Endometrium (tissue), 2 donors: ENCODE measurements around the gene LRRC15.

Experiments
- FAIRE-seq: peaks from 2 replicates; lab custom pipeline; 2012; peaks lifted over from hg19 to GRCh38; lab: Jason Lieb, UNC
- donor health status: control.
- donor health status: control.

LRRC15 gene

DNA sequence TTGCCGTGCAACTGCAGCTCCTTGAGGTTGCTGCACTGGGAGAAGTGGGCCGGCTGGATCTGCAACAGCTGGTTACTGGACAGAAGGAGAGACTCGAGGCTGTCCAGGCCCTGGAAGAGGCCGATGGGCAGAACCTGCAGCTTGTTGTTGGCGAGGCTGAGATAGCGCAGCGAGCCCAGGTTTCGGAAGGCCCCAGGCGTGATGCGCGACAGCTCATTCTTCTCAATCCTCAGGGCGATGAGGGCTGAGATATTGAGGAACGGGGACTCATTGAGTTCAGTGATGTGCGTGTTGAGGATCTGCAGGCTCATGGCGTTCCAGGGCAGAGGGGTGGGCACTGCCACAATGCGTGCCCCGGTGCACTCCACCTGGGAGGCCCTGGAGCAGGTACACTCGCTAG is 9.0 kb downstream of the LRRC15 start:
- FAIRE-seq = no peak

DNA sequence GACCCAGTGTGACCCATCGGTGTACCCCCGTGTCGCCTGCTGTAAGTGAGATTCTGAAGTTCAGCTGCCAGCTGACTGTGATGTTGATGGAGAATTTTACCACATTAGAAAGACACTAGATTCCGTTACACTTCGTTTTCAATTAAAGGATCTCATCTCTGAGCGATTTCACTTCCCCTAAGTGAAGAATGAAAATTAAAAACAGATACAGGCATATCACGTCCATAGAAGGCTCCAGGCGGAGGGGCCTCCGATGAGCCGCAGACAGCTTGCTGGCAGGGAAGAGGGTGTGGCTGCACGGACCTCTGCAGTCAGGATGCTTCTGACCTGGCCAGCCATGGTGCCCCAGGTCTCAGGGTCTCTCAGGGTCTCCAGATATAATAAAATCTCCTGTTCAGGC is 11.9 kb downstream of the LRRC15 start:
- no peak for FAIRE-seq

DNA sequence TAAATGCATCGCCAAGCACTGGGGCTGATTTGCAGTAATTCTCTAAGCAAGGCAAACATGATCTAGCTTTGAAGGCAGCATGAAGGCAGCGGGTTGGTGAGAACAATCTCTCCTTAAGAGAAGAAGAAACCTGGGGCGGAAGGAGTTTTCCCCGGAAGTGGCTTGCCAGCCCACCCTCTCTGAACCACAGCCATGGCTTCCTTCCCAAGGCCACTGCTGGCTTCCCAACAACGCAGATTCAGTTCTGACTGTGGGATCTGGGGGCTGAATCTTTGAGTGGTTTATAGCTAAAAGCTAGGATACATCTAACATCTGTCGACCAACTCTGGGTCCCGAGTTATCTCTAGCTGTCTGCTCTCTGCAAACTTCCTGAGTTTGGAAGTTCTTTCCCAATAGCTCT is 14.2 kb downstream of the LRRC15 start:
- FAIRE-seq = no peak

DNA sequence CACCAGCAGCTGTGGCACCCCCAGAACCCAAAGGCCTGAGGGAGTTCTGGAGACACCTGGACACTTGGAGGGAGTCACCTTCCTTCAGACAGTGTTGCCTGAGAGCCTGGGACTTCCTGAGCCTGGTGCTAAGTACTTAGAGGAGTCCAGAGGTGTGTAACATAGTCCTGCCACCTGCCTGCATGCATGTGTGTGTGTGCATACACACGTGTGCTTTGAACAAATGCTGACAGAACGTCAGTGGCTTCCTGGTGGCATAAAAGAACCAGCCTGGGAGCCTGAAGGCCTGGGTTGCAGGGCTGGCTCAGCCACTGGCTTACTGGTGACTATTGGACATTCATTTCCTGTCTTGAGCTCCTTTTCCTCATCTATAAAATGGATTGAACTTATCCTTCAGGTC is 15.2 kb downstream of the LRRC15 start:
- no peak for FAIRE-seq

DNA sequence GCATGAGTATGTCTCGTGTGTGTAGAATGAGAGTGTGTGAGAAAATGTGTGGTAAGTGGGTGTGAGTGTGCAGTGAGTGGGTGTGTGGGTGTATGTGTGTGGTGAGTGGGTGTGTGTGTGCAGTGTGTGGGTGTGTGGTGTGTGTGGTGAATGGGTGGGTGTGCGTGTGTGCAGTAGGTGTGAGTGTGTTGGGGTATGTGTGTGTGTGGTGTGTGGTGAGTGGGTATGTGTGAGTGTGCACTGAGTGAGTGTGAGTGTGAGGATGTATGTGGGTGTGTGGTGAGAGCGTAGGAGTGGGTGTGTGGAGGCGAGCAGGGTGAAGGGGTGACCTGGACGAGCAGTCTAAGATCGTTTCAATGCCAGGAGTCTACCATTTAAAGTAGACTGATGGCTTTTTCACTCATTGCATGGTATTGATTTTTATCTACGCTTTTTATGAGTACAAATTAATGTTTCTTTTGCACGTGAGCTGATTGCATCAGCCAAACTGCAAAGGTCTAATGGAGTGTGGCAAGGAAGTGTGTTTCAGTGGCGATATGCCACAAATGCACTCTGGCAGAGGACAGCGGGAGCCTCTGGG is 16.8 kb downstream of the LRRC15 start:
- no peak for FAIRE-seq

DNA sequence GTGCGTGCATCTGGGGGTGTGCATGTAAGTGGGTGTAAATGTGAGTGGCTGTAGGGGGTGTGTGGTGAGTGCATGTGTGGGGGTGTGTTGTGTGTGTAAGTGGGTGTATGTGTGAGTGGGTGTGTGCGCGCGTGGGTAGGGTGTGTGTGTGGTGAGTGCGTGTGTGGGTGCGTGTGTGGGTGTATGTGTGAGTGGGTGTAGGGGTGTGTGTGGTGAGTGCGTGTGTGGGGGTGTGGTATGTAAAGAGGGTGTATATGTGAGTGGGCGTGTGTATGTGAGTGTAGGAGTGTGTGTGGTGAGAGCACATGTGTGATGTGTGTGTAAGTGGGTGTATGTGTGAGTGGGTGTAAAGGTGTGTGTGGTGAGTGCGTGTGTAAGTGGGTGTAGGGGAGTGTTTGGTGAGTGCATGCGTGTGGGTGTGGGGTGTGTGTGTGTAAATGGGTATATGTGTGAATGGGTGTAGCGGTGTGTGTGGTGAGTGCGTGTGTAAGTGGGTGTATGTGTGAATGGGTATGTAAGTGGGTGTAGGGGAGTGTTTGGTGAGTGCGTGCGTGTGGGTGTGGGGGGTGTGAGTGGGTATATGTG is 17.5 kb downstream of the LRRC15 start:
- FAIRE-seq = no peak

DNA sequence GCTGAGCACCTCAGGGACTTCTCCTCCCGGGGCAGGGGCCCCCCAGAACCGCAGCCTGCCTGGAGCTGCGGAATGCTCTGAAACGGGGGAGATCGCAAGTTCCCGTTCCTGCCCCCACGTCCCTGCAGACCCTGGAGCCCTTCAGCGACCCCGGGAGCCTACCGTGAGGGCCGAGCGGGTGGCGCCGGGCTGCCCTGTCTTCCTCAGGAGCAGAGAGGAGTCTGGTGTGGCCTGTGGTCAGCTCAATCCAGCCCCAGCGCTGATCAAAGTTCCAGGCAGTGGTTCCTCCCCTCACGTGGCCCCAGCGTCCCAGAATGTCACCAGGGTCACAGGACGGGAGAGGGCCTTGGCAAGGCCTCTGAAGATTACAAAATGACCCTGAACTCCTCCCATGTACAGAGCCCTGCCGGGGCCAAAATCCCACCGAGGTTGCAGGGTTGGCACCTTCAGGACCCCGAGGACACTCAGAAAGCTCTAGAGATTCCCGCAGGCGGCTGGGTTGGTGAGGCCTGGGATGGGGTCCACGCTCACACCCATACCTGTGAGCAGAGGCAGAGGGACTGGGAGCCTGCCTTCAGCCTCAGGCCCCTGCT is 18.4 kb downstream of the LRRC15 start, which contains the start of gene CPN2:
TSS of gene CPN2 (minus strand) at position 249 of the 593 bp plus-strand sequence. CDS start 8,626 bp downstream, outside the sequence.
- no peak for FAIRE-seq

DNA sequence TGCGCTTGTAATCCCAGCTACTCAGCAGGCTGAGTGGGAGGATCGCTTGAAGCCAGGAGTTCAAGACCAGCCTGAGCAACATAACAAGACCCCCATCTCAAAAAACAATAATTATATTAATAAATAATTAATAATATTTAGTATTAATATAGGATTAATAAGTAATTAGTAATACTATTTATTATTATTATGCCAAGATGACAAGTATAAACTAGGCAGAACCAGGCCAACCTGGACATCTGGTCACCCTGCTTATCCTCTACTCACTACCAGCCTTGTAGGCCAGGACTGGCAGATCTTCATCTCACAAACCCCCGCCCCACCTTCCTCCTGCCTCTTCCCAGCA is 18.8 kb downstream of the LRRC15 start:
- no peak for FAIRE-seq

DNA sequence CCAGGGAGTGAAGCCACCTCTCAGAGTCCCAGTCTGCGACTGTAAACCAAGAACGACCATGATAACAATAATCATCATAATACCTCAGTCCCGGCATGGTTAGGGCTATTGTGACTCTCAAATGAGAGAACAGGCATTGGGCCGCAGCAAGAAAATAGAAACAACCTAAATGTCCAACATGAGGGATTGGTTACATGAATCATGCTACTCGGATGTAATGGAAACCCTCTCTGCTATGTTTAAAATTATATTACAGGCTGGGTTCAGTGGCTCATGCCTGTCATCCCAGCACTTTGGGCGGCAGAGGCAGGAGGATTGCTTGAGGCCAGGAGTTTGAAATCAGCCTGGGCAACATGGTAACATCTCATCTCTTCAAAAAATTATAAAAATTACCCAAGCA is 21.2 kb downstream of the LRRC15 start:
- FAIRE-seq = no peak

DNA sequence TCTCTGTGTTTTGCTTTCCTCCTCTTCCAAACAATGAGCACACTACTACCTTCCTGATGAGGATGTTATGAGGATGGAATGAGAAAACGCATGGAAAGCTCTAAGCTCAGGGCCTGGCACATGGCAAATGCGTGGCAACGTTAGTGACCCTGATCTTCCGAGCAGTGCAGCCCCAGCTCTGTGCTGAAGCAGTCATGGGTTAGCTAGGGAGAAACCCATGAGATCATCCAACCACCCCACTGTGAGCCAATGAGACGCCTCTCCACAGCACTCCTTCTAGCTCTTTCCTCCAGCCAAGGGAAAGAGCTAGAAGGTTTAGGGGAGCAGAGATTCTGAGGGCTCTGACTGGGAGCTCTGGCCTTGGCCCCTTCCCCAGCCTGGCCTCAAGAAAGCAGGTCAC is 22.9 kb downstream of the LRRC15 start:
- no peak for FAIRE-seq

DNA sequence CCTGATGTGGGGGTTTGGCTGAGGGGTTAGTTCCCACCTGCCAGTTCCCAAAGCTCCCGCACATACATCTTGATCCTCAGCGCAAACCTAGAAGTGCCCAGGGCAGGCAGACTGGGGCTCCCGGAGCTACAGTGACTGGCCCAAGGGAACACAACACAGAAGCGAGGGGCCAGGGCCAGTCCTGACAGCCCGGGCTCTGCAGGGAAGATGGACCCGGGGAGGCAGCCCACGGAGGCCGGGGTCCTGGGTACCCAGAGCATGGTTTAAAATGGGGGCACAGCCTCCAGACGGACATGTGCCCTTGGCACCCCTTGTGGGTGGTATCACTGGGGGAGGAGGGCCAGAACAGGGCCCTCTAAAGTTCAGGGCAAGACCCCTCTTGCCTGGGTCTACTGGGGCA is 23.5 kb downstream of the LRRC15 start:
- FAIRE-seq = no peak

DNA sequence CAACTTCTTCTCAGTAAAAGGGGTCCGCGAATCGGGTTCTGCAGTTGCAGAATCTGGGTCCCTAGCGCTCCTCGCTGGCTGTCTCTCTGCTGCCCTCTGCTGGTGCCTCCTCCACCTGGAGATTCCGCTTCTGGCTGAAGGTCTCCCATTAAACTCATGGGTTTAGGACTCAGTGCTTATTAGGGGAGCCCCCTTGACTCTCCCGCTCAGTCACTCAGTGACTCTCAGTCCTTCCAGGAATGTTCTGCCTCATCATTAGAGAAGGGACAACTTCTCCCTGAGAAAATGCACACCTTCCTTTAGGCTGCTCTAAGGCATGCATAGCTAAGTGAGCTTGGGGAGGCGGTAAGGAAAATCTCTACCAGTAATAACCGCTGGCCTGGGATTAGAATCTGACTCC is 25.5 kb downstream of the LRRC15 start:
- no peak for FAIRE-seq

DNA sequence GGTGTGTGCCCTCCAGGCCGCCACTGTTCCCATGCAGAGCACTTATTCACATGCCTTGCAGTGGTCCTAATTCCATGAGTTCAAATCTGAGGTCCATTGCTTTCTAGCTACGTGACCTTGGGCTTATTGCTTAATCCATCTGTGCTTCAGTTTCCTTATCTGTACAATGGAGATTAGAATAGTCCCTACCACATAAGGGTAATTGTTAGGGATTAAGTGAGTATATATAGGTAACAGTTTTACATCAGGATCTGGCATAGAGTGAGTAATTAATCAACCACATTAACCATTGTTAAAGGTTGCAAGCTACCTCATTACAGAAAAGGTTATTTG is 26.0 kb downstream of the LRRC15 start:
- FAIRE-seq = no peak

DNA sequence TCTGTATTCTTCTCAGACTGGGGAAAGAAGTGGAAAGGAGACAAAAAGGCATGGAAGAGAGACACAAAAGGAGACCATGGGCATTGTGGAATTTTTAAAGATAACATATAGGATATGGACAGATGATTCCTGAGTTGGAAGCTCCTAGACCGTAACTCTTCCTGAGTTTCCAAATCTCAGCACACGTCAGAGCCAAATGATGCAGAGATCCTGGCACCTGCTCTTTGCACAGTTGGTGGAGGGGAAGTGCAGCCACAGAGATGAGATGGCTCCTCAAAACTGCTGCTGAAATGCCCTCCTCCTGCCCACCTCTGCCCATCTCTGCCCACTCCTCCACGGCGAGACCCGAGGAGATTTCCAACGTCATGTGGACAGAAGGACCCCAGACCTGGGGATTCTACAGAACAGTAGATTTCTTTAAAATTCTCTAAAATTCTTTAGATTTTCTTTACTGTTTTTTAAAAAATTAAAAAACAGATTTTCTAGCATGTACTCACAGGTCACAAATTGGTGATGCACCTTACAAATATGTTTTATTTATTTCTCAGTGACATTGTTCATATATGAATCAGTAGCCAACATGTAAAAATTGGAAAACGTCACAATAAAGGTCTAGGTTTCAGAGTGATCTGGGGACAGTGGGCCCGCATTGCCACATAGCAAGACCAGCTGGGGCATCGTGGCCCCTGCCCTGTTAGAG is 26.5 kb downstream of the LRRC15 start:
- FAIRE-seq = no peak

DNA sequence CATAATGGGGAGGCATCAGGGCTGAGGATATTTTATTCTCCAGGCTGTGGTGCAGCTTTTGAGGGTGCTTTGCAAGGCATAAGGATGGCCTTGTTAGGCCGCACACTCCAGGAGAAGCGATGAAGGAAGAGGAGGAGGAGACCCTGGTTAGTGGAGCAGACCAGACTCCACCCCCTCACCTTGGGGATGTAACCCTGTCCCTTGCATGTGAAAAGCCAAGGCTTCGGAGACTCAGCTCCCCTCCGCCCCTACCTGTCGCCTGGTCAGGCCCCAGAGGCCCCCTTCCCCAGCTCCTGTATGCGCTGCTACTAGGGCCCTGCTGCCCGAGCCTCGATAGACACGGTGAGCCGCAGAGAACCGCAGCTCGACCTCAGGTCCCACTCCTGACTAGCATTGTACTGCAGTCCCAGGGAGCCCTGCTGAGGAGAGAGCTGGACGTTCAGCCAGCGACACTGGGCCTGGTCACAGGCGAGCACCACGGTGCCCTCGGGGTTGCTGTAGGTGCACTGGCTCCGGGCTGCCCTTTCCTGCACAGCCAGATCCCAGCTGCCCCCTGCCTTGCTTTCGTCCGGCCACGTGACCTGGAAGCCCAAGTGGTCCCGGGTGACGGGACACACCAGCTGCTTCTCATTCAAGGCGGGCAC is 28.7 kb downstream of the LRRC15 start:
- no peak for FAIRE-seq

DNA sequence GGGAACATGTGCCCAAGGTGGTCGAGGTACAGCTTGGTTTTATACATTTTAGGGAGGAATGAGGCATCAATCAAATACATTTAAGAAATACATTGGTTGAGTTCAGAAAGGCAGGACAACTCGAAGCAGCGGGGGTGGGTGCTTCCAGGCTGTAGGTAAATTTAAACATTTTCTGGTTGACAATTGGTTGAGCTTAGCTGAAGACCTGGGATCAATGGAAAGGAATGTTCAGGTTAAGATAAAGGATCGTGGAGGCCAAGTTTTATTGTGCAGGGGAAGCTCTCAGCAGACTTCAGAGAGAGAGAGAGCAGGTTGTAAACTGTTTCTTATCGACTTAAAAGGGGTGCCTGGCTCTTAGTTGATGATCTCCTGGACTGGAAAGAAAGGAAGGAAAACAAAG is 29.7 kb downstream of the LRRC15 start:
- no peak for FAIRE-seq

DNA sequence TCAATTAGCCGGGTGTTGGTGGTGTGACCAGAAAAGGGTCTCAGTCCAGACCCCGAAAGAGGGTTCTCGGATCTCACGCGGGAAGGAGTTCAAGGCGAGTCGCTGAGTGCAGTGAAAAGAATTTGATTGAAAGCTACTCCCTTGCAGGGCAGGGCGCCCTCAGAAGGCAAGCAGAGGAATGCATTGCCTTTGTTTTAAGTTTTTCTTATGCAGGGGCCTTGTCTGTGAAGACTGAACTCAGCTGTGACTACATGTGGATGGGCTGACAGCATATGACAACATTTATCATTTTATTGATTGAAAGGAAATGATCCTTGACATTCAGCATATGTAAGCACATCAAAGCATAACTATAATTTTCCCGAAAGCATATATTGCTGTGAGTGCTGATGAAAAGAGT is 30.2 kb downstream of the LRRC15 start:
- FAIRE-seq = no peak

DNA sequence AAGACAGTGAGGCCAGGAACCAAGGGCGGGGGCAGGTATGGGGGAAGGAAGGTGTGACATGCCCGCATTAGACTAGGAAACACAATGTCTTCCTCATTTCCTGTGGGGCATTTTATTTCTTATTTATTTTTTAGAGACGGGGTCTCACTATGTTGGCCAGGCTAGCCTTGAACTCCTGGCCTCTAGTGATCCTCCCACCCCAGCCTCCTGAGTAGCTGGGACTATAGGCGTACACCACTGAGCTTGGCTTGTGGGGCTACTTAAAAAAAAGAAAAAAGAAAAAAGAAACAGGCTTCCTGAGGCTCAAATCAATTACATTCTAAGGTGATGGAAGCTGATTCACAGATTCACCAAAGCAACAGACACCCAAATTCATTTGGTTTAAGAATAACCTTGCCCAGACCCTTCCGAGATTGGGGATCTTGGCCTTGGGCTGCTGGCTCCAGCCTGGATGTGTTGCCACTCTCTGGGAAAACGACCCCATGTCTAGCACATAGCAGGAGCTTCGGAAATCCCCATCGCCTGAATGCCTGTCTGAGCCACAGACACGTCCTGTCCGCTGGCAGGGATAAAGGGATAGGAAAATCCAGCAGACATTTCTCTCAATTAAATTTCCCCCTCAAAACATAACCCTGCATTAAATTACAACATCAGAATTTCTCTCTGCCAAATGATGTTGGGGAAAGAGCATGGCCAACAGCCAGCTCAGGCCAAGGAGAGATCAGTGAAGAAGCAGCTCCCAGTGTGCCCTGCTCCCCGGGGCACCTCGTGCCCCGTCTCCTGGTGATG is 31.4 kb downstream of the LRRC15 start:
- no peak for FAIRE-seq

DNA sequence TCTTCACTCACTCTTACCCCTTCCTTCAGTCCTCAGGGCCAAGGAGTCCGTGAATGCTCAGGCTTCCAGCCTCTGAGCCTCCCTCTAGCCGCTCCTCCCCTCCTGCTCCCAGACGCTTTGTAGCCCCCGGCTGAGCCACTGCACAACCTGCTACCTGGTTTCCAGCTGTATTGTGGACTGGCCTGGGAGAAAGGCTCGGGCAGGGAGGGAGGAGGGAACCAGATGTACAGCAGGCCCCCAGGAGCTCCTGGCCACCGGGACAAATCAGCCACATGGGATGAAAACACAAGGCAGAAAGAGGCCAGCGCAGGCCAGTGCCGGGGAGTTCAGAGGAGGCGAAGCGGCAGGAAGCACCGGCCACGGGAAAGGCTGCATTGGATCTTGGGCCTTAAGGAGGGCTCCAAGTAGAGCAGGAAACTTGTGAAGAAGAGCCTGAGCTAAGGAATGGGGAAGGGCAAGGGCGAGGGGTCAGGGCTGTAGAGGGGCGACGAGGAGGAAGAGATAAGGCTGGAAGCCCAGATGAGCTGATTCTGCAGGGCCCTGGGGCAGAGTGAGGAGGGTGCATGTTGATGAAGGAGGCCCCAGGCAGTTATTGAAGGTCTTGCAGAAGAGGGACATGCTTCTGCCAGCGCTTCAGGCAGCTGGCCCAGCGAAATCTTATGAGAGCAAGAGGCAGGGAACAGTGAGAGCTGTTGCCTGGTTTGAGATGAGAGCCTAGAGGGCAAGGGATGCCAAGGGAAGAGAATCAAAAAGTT is 32.8 kb downstream of the LRRC15 start:
- no peak for FAIRE-seq

DNA sequence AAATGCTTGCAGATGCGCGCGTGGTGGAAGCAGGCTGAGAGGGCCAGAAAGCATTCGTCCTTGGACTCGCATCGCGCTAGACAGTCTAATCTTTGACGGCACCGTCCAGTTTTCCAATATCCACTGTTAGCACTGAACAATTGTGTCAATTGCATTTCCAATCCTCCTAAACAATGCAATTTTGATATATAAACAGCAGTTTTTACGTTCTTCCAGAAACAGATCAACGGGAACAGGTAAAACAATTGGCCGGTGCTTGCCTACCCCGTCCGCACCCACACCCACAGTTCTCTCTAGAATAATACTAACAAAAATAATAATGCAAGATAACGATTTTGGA is 35.6 kb downstream of the LRRC15 start:
- FAIRE-seq = no peak

DNA sequence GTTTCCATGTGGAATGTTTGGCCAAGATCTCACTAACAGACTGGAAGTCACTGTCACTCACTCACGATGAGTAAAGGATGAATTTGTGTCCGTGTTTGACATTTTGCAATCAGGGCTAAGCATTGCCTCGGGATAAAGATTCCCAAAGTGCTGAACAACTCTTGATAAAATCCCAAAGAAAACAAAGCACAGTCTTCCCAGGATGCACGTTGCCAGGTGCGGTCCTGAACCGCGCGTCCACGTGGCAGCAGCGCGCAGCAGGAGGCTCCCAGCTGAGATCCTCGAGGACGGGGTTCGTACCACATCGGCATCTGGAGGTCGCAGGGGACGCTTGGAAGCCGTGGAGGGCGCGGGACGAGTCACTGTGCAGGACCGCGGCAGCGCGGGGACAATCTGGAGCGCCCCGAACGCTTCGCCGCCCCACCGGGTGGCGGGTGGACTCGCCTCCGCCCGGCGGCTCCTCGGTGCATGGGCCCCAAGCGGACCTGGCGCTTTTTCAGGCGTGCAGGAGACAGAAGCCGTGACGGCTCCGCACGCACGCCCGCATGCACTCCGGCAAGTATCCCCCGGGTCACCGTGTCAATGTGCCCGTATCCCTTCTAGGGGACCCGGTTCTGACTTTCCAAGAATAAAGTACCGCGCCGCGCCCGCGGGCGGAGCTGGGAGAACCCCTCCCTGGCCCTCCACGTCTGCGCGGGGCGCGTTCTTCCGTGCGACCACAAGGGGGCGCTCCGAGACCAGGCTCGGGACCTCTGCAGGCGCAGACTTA is 36.1 kb downstream of the LRRC15 start:
- no peak for FAIRE-seq
